Thoracic aorta (tissue), 2 donors: ENCODE measurements around the gene RAPGEFL1. TPM values are rescaled to one million over a fixed set of nuclear protein-coding genes. Genes with fewer than 3 reads are reported as not detected.
A peak's percentile ranks its signal among the peaks of the same experiment; 100 is the strongest.

Experiments
- ATAC-seq: fragments of 150-250 bp; one replicate; pipeline ENCODE4 v1.8.0; 2017; ENCODE audit warnings: low read depth; ENCODE audit not compliant: insufficient number of reproducible peaks, low FRiP score
- DNase-seq: peaks from one replicate; pipeline ENCODE4 v3.0.0-alpha.2; 2020; ENCODE audit warnings: low spot score
- H3K27ac ChIP-seq, 2 donors: fragments of 200-600 bp; sonication (generic); 1 replicate in 1 of 2; 2 replicates in 1 of 2; pipeline ENCODE4 v1.5.1; 2016; ENCODE audit warnings: mild to moderate bottlenecking in 2 of 2, moderate library complexity in 2 of 2
- H3K27me3 ChIP-seq: fragments of 200-600 bp; sonication (generic); replicated peaks from 2 replicates; pipeline ENCODE4 v1.6.0; 2016; ENCODE audit warnings: mild to moderate bottlenecking; ENCODE audit not compliant: insufficient read depth
- H3K36me3 ChIP-seq: fragments of 200-600 bp; sonication (generic); one replicate; pipeline ENCODE4 v1.5.1; 2016
- H3K4me1 ChIP-seq, 2 donors: fragments of 200-600 bp; sonication (generic); 1 replicate in 1 of 2; 2 replicates in 1 of 2; pipeline versions ENCODE4 v1.5.1 to v1.6.0; 2016; ENCODE audit warnings: low read depth in 2 of 2, mild to moderate bottlenecking in 1 of 2; ENCODE audit not compliant: control insufficient read depth in 1 of 2
- H3K4me3 ChIP-seq: fragments of 200-600 bp; sonication (generic); 2 replicates; pipeline ENCODE4 v1.5.1; 2016; ENCODE audit warnings: mild to moderate bottlenecking
- H3K9me3 ChIP-seq: fragments of 200-600 bp; sonication (generic); 2 replicates; pipeline ENCODE4 v1.5.1; 2016
- CTCF ChIP-seq: fragments of 200-600 bp; sonication (generic); IDR thresholded peaks from one replicate; pipeline ENCODE4 v1.5.1; 2019; ENCODE audit warnings: antibody characterized with exemption
- total RNA-seq, 2 donors: library from RNA; depleted of rRNA; stranded (reverse); fragments of >200 nt; gene quantifications; one replicate each; pipeline versions ENCODE4 v1.1.0 to v1.2.3, GENCODE V29; 2016

RAPGEFL1 gene
- total RNA-seq, 2 donors from 2014 or later, result 7.3 to 21.7 TPM

DNA sequence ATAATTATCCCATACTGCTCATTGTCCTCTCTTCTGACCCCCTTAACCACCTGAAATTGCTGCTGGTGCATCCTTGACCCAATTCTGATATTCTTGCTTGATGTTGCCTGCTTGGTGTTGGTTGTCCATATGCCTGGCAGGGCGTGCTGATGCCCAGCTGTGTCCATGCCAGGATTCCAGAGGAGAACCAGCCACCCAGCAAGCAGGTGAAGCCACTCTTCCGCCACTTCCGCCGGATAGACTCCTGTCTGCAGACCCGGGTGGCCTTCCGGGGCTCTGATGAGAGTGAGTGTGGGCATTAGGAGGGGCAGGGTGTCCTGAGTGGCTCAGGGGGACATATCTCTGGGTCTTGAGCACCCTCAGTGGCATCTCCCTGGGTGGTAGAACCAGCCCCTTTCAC lies 11.4 kb downstream of the RAPGEFL1 start:
- Histone ChIP-seq H3K4me3 (no peak overlapping the region), H3K4me1 (peaks cover 0 to 11% of the 10 kb centered on the region in 2 donors), H3K27me3 (no peaks in the 10 kb centered on the region), H3K27ac (no peak overlapping the region), H3K9me3 (no peaks in the 10 kb centered on the region), H3K36me3 (no peaks in the 10 kb centered on the region)
- DNase-seq (no peak), ATAC-seq (no peak)
- TF ChIP-seq CTCF, result no peak

GRCh38 chr17:40190197-40191021 lies 13.1 kb downstream of the RAPGEFL1 start:
- peak overlapping the region; percentile 76 for H3K4me3 ChIP-seq
- H3K27me3 ChIP-seq, result no peaks in the 10 kb centered on the region
- peaks cover 0 to 11% of the 10 kb centered on the region in 2 donors for H3K4me1 ChIP-seq
- DNase-seq (no peak), ATAC-seq (no peak)
- H3K36me3 ChIP-seq, result no peaks in the 10 kb centered on the region
- H3K9me3 ChIP-seq, result no peaks in the 10 kb centered on the region
- peak; percentile 26 for TF ChIP-seq CTCF
- no peak overlapping the region for H3K27ac ChIP-seq

DNA sequence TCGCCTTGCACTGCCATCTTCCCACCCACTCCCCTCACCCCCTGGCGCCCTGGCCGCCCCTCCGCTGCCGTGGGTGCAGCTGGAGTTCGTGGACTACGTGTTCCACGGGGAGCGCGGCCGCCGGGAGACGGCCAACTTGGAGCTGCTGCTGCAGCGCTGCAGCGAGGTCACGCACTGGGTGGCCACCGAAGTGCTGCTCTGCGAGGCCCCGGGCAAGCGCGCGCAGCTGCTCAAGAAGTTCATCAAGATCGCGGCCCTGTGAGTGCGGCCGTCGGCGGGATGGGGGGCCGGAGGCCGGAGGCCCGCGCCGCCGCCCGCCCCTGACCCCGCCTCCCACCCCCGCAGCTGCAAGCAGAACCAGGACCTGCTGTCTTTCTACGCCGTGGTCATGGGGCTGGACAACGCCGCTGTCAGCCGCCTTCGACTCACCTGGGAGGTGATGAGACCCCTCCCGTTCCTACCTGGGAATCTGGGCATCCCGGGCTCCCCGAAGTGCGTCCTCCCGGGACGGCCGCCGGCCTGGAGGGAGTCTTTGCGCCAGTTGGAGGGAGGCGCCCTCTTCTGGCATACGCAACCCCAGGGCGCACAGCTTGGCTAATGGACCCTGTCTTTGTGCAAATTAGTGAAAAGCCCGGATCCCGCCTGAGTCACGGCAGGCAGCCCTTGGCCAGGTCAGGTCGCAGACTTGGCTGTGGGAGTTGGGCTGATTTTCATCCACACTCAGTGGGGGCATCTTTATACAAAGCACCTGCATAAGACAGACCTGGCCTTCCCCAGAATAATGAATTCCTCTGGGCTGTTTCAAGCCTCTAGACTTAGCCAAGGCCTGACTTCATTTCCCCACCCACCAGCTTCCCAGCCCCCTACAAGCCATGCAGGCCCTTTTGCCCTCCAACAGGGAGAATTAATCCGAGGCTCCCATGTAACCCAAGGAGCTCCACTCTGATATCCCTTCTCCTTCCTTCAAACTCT lies 14.3 kb downstream of the RAPGEFL1 start:
- Histone ChIP-seq H3K36me3 (no peaks in the 10 kb centered on the region), H3K27ac (peak overlapping the region in 1 of 2 donors; percentile 7), H3K4me1 (peaks cover 0 to 11% of the 10 kb centered on the region in 2 donors), H3K27me3 (no peaks in the 10 kb centered on the region), H3K9me3 (no peaks in the 10 kb centered on the region), H3K4me3 (peak overlapping the region; percentile 76)
- ATAC-seq, result peak; percentile 24
- peak; percentile 44 for DNase-seq
- TF ChIP-seq CTCF, result peak; percentile 59

DNA sequence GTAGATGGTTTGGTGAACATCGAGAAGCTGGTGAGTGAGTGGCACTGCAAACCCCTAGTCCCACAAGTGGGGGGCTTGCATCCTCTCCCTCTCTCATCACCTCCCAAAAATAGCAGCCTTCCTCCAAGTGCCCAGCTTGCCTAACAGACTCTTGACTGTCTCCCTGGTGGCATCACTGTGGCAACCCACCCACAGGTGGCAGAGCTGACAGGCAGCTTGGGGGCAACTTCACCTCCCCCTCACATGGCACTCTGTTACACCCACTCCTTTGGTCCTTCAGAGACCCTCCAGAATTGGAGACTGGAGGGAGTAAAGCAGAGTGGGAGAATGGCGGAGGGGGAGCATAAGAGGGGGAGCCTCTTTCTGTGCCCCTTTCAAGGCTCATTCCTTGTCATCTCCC lies 15.7 kb downstream of the RAPGEFL1 start:
- no peaks in the 10 kb centered on the region for H3K36me3 ChIP-seq
- no peaks in the 10 kb centered on the region for H3K9me3 ChIP-seq
- DNase-seq (no peak), ATAC-seq (no peak)
- no peak for TF ChIP-seq CTCF
- H3K4me3 ChIP-seq, result no peak overlapping the region
- no peaks in the 10 kb centered on the region for H3K27me3 ChIP-seq
- H3K27ac ChIP-seq, result no peak overlapping the region
- H3K4me1 ChIP-seq, result peaks cover 0 to 11% of the 10 kb centered on the region in 2 donors

DNA sequence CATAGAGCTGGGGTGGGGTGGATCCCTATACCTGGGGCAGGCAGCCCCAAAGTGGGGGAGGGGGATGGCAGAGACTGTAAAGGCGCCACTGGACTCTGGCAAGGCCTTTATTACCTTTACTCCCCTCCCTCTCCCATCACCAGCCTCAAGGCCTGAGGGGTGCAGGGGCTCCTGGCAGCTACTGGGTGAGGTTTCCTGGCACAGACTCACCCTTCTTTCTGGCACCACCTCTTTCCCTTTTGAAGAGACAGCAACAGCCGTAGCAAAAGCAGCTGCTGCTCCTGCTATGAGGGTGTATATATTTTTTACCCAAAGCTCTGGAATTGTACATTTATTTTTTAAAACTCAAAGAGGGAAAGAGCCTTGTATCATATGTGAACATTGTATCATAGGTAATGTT lies 17.6 kb downstream of the RAPGEFL1 start:
- DNase-seq, result no peak
- no peak overlapping the region for H3K4me3 ChIP-seq
- H3K36me3 ChIP-seq, result no peaks in the 10 kb centered on the region
- no peaks in the 10 kb centered on the region for H3K27me3 ChIP-seq
- ATAC-seq, result no peak
- TF ChIP-seq CTCF, result no peak
- no peaks in the 10 kb centered on the region for H3K9me3 ChIP-seq
- peaks cover 0 to 11% of the 10 kb centered on the region in 2 donors for H3K4me1 ChIP-seq
- no peak overlapping the region for H3K27ac ChIP-seq
